Measurements from ENCODE around the gene CABP4. TPM values are rescaled to one million over a fixed set of nuclear protein-coding genes. Genes with fewer than 3 reads are reported as not detected.

Gene CABP4
- total and polyA plus RNA-seq, 10 of the 15 experiments (the other 5 are each of a cell fraction or from before 2014, with no cell fraction given), result 0.04 to 0.41 (median 0.14) TPM; not detected in 2

- Histone ChIP-seq H3K4me1 (ENCODE audit: control insufficient read depth, insufficient read depth, low read length) (peaks cover 36% of the 10 kb centered on the region), H3K9ac (ENCODE audit: control insufficient read depth, insufficient read depth, low read length) (peak overlapping the region; percentile 99), H3K79me2 (ENCODE audit: control insufficient read depth, insufficient read depth, low read length) (peaks cover 57% of the 10 kb centered on the region), H3K36me3 (ENCODE audit: control insufficient read depth in 2 of 2, insufficient read depth in 2 of 2, low read length in 1 of 2) (peaks cover 6 to 19% of the 10 kb centered on the region in 2 experiments; a peak in 3 of 4 replicates), H4K20me1 (ENCODE audit: control insufficient read depth, insufficient read depth) (no peaks in the 10 kb centered on the region), H3K4me3 (peak overlapping the region; percentile 90), H2AFZ (ENCODE audit: control insufficient read depth, low read depth, low read length) (no peak overlapping the region), H3K4me2 (ENCODE audit: control insufficient read depth, insufficient read depth) (peak overlapping the region; percentile 86), H3K27ac (ENCODE audit: control insufficient read depth, insufficient read depth) (peak overlapping the region; percentile 99), H3K9me3 (replicated peaks; ENCODE audit: control insufficient read depth, insufficient read depth, low read length) (no peaks in the 10 kb centered on the region), H3K27me3 (replicated peaks in 1 of 2; ENCODE audit: control insufficient read depth in 2 of 2, insufficient read depth in 2 of 2, low read length in 1 of 2) (no peaks in the 10 kb centered on the region)
- under 1% methylated on average over 40 of the region's 41 CpGs for WGBS (ENCODE audit: insufficient coverage, insufficient replicate concordance, low lambda C conversion rate, missing lambda C conversion rate)
- intact Hi-C loops (cut with micrococcal nuclease; ENCODE audit: unreplicated experiment), result loop anchor here (5.0 kb wide), 1 partner anchor 36 kb away; the partner anchor contains the start of genes PPP1CA and TBC1D10C
- DNase-seq (ENCODE audit: low read depth, low spot score) (no peak), FAIRE-seq (peak; percentile 27), ATAC-seq (peak; percentile 51)
- in situ Hi-C loops (cut with MboI), result no loop called here
- ChIA-PET SMC1A (ENCODE audit: uncharacterized antibody, unreplicated experiment) (interaction anchor here (0.7 to 4.2 kb wide), 13 partner anchors 9 to 198 kb away, joined by 3 to 46 read pairs (median 8); partner anchors contain the start of genes AIP, PITPNM1, PPP1CA and RAD9A), POLR2A (interaction anchor here (0.6 to 4.7 kb wide), 18 partner anchors 10 to 191 kb away, joined by 3 to 95 read pairs (median 6); partner anchors contain the start of genes AIP, CDK2AP2, GRK2 and NUDT8), RAD21 (ENCODE audit: unreplicated experiment) (interaction anchor here (0.6 to 7.2 kb wide), 22 partner anchors 10 to 192 kb away, joined by 3 to 112 read pairs (median 6); partner anchors contain the start of genes AIP, CLCF1, NUDT8 and PITPNM1), CTCF (interaction anchor here (0.7 to 4.3 kb wide), 18 partner anchors 10 to 141 kb away, joined by 3 to 53 read pairs (median 4); partner anchors contain the start of genes CDK2AP2, PPP1CA, RPS6KB2 and TBC1D10C)
- BruUV-seq (replicated peaks), result no TSS peak
- TF ChIP-seq POLR2A (IDR thresholded peaks at IDR 0.05; ENCODE audit: low read depth, low read length), result peak; percentile 81
- TF ChIP-seq TCF3 (IDR thresholded peaks at IDR 0.05; ENCODE audit: borderline replicate concordance, insufficient read depth, low read depth, low read length), result 0 out of 2 replicates have a peak, but pooled peaks have one; percentile 18
- TF ChIP-seq, protein P1, sequence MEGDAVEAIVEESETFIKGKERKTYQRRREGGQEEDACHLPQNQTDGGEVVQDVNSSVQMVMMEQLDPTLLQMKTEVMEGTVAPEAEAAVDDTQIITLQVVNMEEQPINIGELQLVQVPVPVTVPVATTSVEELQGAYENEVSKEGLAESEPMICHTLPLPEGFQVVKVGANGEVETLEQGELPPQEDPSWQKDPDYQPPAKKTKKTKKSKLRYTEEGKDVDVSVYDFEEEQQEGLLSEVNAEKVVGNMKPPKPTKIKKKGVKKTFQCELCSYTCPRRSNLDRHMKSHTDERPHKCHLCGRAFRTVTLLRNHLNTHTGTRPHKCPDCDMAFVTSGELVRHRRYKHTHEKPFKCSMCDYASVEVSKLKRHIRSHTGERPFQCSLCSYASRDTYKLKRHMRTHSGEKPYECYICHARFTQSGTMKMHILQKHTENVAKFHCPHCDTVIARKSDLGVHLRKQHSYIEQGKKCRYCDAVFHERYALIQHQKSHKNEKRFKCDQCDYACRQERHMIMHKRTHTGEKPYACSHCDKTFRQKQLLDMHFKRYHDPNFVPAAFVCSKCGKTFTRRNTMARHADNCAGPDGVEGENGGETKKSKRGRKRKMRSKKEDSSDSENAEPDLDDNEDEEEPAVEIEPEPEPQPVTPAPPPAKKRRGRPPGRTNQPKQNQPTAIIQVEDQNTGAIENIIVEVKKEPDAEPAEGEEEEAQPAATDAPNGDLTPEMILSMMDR (IDR thresholded peaks at IDR 0.05 in 2 of 3, conservative IDR thresholded peaks at IDR 0.05 in 1 of 3; ENCODE audit: control insufficient read depth in 2 of 3, extremely low read depth in 1 of 3, insufficient read depth in 1 of 3, low read depth in 3 of 3, low read length in 3 of 3), result peak in 1 of 3 experiments; percentile 28; a peak in 1 of 6 replicates
- TF ChIP-seq SMAD5 (IDR thresholded peaks at IDR 0.05; ENCODE audit: low read depth), result peak; percentile 53; the same call in 1 of the 2 replicates
- peak; percentile 37; the same call in 1 of the 2 replicates for TF ChIP-seq CHD1 (IDR thresholded peaks at IDR 0.05; ENCODE audit: low read depth, low read length)
- no peak for TF ChIP-seq ZNF384 (IDR thresholded peaks at IDR 0.05; ENCODE audit: borderline replicate concordance, low read depth, low read length)
- TF ChIP-seq GATAD2B (conservative IDR thresholded peaks at IDR 0.05; ENCODE audit: low read depth), result peak; percentile 61; the same call in 1 of the 2 replicates
- TF ChIP-seq IKZF1 (conservative IDR thresholded peaks at IDR 0.05), result peak; percentile 47; the same call in 1 of the 2 replicates
- TF ChIP-seq SMARCA5 (IDR thresholded peaks at IDR 0.05), result peak; percentile 89; the same call in 1 of the 2 replicates
- TF ChIP-seq MXI1 (IDR thresholded peaks at IDR 0.05; ENCODE audit: low read depth, low read length), result peak; percentile 75; the same call in 1 of the 2 replicates
- TF ChIP-seq NKRF (conservative IDR thresholded peaks at IDR 0.05), result peak; percentile 52; the same call in 1 of the 2 replicates
- no peak for TF ChIP-seq EGR1 (IDR thresholded peaks at IDR 0.05; ENCODE audit: borderline replicate concordance in 1 of 2, low read depth in 2 of 2, low read length in 2 of 2)
- TF ChIP-seq, protein P2, sequence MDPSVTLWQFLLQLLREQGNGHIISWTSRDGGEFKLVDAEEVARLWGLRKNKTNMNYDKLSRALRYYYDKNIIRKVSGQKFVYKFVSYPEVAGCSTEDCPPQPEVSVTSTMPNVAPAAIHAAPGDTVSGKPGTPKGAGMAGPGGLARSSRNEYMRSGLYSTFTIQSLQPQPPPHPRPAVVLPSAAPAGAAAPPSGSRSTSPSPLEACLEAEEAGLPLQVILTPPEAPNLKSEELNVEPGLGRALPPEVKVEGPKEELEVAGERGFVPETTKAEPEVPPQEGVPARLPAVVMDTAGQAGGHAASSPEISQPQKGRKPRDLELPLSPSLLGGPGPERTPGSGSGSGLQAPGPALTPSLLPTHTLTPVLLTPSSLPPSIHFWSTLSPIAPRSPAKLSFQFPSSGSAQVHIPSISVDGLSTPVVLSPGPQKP (IDR thresholded peaks at IDR 0.05; ENCODE audit: low read depth, low read length), result no peak
- TF ChIP-seq BHLHE40 (IDR thresholded peaks at IDR 0.05; ENCODE audit: borderline replicate concordance in 1 of 2, low read depth in 2 of 2, low read length in 1 of 2), result peak; percentile 42 to 83; a peak in 3 of 4 replicates
Measured at GRCh38 chr11:67438158-67438902, 16.8 kb upstream of the CABP4 start.

All from GM12878 (cell line).